ENCODE data around the gene SIK3.

The SIK3 gene

DNA sequence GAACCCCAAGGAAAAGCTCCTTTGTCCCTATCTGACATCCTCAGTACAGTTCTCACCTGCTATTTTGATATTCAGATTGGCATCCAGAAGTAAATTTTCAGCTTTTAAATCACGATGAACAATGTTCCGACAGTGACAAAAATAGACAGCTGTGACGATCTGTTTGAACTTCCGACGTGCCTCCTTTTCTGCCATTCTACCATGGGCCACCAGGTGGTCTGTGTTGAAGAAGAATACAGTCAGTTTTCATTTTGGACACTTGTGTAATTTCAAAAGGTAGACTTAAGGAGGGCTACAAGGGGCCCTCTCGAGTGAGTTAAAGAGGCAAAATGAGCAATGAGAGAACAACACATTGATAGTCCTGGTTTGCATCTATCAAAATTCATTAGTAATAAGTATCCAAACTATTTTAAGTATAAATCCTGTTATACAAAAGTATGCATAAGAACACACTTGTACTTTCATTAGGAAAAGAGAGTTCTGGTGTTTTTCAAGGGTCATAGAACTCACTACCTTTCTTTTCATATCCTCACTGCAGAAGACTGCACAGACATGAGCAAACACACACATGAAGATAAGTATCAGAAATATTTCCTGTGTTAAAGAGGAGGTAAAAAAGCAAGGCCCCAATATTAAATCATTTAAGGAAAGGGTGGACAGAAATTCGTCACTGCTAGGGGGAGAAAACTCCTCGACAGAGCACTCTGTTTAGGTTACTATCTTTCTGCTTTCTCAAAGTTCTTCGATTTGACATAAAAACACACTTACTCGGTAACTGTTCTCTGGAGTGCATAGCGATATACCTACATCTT is 170.9 kb downstream of the SIK3 start:
- no peak overlapping the region for H3K4me3 ChIP-seq (replicated peaks; ENCODE audit: low read depth, low read length)
- TF ChIP-seq, protein P1, sequence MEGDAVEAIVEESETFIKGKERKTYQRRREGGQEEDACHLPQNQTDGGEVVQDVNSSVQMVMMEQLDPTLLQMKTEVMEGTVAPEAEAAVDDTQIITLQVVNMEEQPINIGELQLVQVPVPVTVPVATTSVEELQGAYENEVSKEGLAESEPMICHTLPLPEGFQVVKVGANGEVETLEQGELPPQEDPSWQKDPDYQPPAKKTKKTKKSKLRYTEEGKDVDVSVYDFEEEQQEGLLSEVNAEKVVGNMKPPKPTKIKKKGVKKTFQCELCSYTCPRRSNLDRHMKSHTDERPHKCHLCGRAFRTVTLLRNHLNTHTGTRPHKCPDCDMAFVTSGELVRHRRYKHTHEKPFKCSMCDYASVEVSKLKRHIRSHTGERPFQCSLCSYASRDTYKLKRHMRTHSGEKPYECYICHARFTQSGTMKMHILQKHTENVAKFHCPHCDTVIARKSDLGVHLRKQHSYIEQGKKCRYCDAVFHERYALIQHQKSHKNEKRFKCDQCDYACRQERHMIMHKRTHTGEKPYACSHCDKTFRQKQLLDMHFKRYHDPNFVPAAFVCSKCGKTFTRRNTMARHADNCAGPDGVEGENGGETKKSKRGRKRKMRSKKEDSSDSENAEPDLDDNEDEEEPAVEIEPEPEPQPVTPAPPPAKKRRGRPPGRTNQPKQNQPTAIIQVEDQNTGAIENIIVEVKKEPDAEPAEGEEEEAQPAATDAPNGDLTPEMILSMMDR (IDR thresholded peaks at IDR 0.05; ENCODE audit: insufficient read depth, low read length, poor library complexity, severe bottlenecking): peak; percentile 36
- H3K27me3 ChIP-seq (replicated peaks; ENCODE audit: control insufficient read depth, insufficient read depth, low read length): no peaks in the 10 kb centered on the region
- no peaks in the 10 kb centered on the region; the same call in none of the 2 replicates for H3K36me3 ChIP-seq (ENCODE audit: control insufficient read depth, insufficient read depth, low read length)
- DNase-seq (ENCODE audit: extremely low read depth, insufficient read length): no peak

DNA sequence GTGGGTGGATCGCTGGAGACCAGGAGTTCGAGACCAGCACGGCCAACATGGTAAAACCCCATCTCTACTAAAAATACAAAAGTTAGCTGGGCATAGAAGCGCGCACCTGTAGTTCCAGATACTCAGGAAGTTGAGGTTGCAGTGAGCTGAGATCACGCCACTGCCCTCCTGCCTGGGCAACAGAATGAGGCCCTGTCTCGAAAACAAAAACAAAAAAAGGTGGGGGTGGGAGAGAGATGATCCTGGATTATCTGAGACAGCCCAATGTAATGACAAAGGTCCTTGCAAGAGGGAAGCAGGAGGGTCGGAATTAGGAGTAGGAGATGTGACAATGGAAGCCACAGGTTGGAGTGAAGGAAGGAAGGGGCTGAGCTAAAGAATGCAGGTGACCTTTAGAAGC is 173.2 kb downstream of the SIK3 start:
- H3K4me3 ChIP-seq (replicated peaks; ENCODE audit: low read depth, low read length): peak overlapping the region; percentile 27; the same call in 1 of the 2 replicates

DNA sequence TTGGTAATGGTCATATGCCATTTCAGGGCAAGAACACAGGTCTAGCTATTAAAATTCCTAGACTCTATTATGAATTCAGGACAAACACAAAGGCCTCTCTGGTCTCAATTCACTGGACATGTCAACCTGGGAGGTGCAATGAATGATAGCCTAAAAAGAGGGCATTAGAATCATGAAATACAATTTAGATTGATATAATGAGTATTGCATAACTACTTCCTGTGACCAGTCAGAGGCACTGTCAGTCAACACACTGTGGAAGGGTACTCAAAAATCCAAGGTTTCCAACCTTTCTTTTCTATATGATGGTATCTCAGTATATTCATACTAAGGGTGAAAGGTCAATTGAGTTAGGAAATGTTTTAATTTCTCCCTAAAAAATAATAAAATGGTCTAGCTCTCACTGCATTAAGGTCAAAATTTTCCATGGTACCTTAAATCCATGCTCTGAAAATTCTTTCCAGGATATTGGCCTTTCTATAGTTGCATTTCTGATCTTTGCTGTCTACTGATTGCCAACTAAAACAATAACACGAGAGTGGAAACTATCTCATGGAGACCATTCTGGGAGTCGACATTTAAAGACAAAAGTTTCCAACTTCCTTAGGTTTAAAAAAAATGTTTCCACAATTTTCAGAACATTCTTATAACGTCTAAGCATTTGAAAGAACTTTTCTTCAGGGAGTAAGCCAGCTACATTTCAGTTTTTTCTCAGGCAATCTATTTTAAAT is 179.1 kb downstream of the SIK3 start:
- no peak for DNase-seq (ENCODE audit: extremely low read depth, insufficient read length)
- TF ChIP-seq, protein P1 (IDR thresholded peaks at IDR 0.05; ENCODE audit: insufficient read depth, low read length, poor library complexity, severe bottlenecking): no peak
- no peaks in the 10 kb centered on the region for H3K27me3 ChIP-seq (replicated peaks; ENCODE audit: control insufficient read depth, insufficient read depth, low read length)
- H3K36me3 ChIP-seq (ENCODE audit: control insufficient read depth, insufficient read depth, low read length): no peaks in the 10 kb centered on the region
- no peak overlapping the region for H3K4me3 ChIP-seq (replicated peaks; ENCODE audit: low read depth, low read length)

More for the DNA sequence above, 173.2 kb downstream of the SIK3 start:
- Histone ChIP-seq H3K27me3 (replicated peaks; ENCODE audit: control insufficient read depth, insufficient read depth, low read length) (no peaks in the 10 kb centered on the region), H3K36me3 (ENCODE audit: control insufficient read depth, insufficient read depth, low read length) (no peaks in the 10 kb centered on the region; the same call in none of the 2 replicates)
- no peak for DNase-seq (ENCODE audit: extremely low read depth, insufficient read length)
- TF ChIP-seq, protein P1 (IDR thresholded peaks at IDR 0.05; ENCODE audit: insufficient read depth, low read length, poor library complexity, severe bottlenecking): no peak

DNA sequence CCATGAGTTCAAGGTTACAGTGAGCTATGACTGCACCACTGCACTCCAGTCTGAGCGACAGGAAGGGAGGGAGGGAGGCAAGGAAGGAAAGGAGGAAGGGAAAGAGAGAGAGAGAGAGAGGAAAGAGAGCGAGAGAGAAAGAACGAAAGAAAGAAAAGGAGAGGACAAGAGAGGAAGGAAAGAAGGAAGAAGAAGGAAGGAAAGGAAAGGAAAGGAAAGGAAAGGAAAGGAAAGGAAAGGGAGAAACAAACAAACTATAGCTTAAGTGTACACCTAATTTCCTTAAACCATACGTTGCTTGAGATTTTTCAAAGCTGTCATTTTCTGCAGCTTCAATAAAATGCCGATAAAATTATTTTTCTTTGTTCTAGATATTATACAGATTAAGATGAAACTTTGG is 180.6 kb downstream of the SIK3 start:
- Histone ChIP-seq H3K36me3 (ENCODE audit: control insufficient read depth, insufficient read depth, low read length) (no peaks in the 10 kb centered on the region), H3K27me3 (replicated peaks; ENCODE audit: control insufficient read depth, insufficient read depth, low read length) (no peaks in the 10 kb centered on the region), H3K4me3 (replicated peaks; ENCODE audit: low read depth, low read length) (no peak overlapping the region)
- TF ChIP-seq, protein P1 (IDR thresholded peaks at IDR 0.05; ENCODE audit: insufficient read depth, low read length, poor library complexity, severe bottlenecking): no peak
- DNase-seq (ENCODE audit: extremely low read depth, insufficient read length): no peak

DNA sequence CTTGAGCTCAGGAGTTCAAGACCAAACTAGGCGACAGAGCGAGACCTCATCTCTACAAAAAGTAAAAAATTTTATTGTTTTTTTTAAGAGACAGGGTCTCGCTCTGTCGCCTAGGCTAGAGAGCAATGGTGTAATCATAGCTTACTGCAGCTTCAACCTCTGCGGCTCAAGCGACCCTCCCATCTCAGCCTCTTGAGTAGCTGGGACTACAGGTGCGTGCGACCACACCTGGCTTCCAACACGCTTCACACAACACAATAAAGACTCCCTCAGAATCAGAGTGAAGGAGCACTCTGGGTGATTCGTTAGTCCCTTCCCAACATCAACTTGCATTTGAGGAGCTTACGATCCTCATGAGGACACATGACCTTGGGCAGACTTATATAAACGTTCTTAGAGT is 181.3 kb downstream of the SIK3 start:
- Histone ChIP-seq H3K4me3 (replicated peaks; ENCODE audit: low read depth, low read length) (no peak overlapping the region), H3K36me3 (ENCODE audit: control insufficient read depth, insufficient read depth, low read length) (no peaks in the 10 kb centered on the region), H3K27me3 (replicated peaks; ENCODE audit: control insufficient read depth, insufficient read depth, low read length) (no peaks in the 10 kb centered on the region)
- TF ChIP-seq, protein P1 (IDR thresholded peaks at IDR 0.05; ENCODE audit: insufficient read depth, low read length, poor library complexity, severe bottlenecking): no peak
- DNase-seq (ENCODE audit: extremely low read depth, insufficient read length): no peak
